Activated CD8-positive, alpha-beta memory T cell treated with anti-CD3 and anti-CD28 coated beads, Interleukin-2, amount 50 U/mL, for 48 hours (primary cell): ENCODE results near the gene WNT3A.
"Not testable (repeated sequence)": the region's sequence is repeated elsewhere in the genome, so short reads cannot be mapped to it uniquely, and the experiment has no call there.

ENCODE experiments used
- DNase-seq: peaks from one replicate; pipeline ENCODE4 v3.0.0-alpha.2; 2020

WNT3A gene

GRCh38 chr1:228013131-228013934 lies 6.5 kb downstream of the WNT3A start:
- DNase-seq = peak; percentile 46

GRCh38 chr1:228013935-228014930 lies 7.4 kb downstream of the WNT3A start:
- peak; percentile 44 for DNase-seq

GRCh38 chr1:228015276-228016180 lies 8.7 kb downstream of the WNT3A start:
- DNase-seq = peak; percentile 33

- DNase-seq = no peak
Measured at GRCh38 chr1:228016181-228016510, 9.3 kb downstream of the WNT3A start.

DNA sequence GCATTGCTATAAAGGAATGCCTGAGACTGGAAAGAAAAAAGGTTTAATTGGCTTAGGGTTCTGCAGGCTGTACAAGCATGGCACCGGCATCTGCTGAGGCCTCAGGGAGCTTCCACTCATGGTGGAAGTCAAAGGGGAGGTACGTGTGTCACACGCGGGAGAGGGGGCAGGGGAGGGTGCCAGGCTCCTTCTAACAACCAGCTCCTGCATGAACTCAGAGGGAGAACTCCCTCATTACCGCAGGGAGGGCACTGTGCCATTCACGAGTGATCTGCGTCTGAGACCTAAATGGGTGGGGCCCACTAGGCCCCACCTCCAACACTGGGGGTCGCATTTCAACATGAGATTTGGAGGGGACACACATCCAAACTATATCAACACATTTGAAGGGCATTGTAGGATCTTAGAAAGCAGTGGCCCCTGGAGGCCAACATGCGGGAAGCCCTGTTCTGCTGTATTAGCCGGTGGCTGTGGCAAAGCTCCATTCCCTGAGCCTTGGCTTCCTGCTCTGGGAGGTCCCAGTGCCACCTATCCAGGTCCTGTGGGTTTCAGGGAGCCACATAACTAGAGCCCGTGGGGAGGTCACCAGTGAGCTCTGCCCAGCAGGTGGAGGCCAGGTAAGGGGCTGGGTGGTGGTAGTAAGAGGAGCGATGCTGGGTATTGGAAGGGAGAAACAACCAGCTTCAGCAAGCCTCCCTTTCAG lies 10.0 kb downstream of the WNT3A start:
- DNase-seq = peak; percentile 34

- peak; percentile 30 for DNase-seq
Measured at GRCh38 chr1:228017356-228018124, 10.7 kb downstream of the WNT3A start.

- no peak for DNase-seq
Measured at GRCh38 chr1:228018125-228018398, 11.3 kb downstream of the WNT3A start.

DNA sequence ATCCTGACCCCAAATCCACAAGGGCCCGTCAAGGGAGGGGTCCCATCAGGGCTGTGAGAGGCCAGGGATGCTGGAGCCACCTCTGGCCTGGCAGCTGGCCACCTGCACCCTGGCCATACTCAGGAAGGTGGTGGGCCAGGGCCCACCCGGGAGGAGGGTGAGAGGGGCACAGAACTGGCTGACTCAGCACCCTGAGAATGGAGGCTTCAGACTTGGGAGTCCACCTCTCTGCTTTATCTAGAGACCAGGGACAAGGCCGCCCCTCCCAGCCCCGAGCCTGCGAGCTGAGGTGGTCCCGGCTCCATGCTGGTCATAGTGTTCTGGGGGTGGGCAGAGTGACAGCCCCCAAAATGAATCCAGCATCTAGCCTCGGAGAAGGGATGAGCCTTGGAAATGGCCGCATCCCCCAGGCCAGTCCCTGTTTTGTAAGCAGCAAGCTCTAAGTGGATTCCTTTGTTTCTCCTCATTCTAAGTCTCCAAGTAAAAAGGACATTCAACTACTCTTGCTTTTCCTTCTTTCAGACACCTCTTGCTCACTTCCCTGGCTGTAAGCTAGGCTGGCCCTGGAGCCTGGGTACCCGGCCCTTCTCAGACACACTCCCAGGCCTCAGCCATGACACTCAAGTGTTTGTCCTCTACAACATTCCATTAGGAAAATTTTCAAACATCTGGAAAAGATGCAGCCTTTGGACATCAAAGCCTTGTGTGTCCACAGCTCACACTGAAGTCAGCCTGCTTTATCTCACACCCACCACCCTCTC lies 12.3 kb downstream of the WNT3A start:
- peak; percentile 37 for DNase-seq

- not testable (repeated sequence) for DNase-seq
Measured at GRCh38 chr1:228019722-228020083, 12.9 kb downstream of the WNT3A start.

- DNase-seq = no peak
Measured at GRCh38 chr1:228020686-228021354, 14.0 kb downstream of the WNT3A start.

DNA sequence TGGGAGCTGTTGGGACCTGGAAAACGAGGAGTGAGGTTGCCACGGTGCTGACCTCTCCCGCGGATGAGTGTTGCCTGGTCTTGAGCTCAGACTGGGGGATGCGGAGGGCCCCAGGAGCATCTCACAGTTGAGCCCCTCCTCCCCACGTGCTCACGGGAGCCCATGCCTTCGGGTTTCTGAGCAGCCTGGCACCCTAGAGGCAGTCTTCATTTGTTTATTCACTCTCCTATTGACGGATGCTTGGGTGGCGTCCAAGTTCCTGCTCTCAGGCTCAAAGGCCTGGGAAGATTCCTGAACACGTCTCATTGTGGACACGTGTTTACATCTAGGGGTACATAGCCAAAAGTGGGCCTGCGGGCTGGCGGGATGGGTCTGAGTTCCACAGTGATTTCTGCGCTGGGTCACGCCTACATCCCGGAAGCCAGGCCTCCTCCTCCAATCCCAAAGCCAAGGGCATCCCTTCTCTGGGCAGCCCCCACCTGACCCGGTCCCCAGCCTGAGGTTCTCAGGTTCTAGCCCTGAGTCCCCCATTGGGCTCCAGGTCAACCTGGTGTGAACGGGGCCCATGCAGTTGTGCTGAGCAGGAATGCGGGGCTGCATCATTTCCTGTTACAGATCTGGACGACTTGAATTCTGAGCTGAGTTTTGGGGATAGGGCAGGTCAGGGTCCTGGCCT lies 14.7 kb downstream of the WNT3A start:
- DNase-seq = no peak

GRCh38 chr1:228022571-228023293 lies 15.9 kb downstream of the WNT3A start:
- DNase-seq = peak; percentile 33

- no peak for DNase-seq
Measured at GRCh38 chr1:228023294-228023639, 16.5 kb downstream of the WNT3A start.

DNA sequence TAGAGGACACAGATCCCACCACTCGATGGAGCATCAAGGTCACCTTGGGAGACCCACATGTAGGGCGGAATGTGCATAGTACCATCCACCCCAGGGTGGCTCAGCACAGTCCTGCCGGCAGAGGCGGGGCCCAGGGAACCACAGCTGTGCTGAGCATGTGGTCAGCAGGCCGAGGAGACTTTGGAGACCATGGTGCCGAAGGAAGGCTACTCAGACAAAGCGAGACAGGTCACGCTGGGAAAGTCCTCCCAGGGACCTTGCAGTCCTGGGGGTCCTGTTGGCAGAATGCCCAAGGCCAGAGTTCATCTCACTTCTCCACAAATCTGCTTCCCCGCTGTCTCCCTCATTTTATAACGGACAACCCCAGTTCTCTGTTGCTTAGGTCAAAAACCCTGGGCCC lies 22.5 kb downstream of the WNT3A start:
- no peak for DNase-seq

- DNase-seq = peak; percentile 34
Measured at GRCh38 chr1:228030451-228031201, 23.8 kb downstream of the WNT3A start.

DNA sequence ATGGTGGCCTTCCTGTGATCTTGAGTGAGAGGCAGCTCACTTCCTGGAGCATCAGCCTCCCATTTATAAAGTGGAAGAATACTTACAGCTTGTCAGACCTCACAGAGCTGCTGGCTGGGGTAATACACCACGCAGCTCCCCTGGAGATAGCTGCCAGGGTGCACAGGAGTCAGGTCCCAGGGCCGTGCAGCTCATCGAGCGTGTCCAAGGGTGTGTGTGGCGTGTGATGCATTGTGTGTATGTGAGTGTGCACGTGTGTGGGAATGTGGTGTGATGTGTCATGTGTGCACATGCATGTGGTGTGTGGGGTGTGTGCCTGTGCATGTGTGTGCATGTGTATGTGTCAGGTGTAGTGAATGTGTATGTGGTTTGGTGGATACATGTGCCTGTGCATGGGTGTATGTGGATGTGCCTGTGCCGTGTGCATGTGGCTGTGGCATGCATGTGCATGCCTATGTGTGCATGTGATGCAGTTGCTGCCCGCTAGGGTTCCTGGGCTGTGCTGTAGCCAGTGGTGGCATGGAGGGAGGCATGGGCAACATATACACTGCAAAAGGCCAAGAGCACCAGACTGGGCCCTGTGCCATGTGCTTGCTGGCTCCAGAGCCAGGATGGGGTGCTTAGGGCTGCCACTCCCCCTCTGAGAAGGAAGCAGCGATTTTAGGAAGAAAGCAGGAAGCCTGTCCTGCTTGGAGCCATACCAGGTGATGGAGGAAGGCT lies 24.6 kb downstream of the WNT3A start:
- DNase-seq = peak; percentile 33

DNA sequence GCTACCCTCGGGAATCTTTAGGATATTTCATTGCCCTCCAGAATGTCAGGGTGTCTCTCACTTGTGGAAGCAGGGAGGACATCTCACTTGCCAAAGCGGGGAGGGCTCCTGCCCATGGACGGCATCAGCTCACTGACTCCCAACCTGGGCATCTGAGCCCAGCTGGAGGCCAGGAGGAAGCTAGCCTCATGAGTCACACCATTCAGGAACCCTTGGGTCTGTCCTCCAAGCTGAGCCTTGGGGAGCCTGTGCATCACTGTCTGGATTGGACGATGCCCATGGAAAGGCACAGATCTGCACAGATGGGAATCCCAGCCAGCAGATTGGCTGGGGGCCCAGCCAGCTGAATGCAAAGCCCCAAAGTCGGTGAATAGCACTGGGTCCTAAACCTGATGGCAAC lies 25.2 kb downstream of the WNT3A start:
- DNase-seq = no peak

GRCh38 chr1:228033376-228033775 lies 26.6 kb downstream of the WNT3A start:
- DNase-seq = no peak
